GM12874 (cell line): ENCODE measurements around the gene SLC6A3.
A peak's percentile ranks its signal among the peaks of the same experiment; 100 is the strongest.

Experiments
- TF ChIP-seq, protein P1 (sequence below): IDR thresholded peaks from 2 replicates; pipeline ENCODE4 v1.5.1; 2011; ENCODE audit warnings: low read depth, mild to moderate bottlenecking, control low read depth, low read length, moderate library complexity; ENCODE audit not compliant: insufficient read depth

Gene SLC6A3

GRCh38 chr5:1382248-1382700, 63.0 kb downstream of the SLC6A3 start:
- TF ChIP-seq, protein P1, sequence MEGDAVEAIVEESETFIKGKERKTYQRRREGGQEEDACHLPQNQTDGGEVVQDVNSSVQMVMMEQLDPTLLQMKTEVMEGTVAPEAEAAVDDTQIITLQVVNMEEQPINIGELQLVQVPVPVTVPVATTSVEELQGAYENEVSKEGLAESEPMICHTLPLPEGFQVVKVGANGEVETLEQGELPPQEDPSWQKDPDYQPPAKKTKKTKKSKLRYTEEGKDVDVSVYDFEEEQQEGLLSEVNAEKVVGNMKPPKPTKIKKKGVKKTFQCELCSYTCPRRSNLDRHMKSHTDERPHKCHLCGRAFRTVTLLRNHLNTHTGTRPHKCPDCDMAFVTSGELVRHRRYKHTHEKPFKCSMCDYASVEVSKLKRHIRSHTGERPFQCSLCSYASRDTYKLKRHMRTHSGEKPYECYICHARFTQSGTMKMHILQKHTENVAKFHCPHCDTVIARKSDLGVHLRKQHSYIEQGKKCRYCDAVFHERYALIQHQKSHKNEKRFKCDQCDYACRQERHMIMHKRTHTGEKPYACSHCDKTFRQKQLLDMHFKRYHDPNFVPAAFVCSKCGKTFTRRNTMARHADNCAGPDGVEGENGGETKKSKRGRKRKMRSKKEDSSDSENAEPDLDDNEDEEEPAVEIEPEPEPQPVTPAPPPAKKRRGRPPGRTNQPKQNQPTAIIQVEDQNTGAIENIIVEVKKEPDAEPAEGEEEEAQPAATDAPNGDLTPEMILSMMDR, result no peak

DNA sequence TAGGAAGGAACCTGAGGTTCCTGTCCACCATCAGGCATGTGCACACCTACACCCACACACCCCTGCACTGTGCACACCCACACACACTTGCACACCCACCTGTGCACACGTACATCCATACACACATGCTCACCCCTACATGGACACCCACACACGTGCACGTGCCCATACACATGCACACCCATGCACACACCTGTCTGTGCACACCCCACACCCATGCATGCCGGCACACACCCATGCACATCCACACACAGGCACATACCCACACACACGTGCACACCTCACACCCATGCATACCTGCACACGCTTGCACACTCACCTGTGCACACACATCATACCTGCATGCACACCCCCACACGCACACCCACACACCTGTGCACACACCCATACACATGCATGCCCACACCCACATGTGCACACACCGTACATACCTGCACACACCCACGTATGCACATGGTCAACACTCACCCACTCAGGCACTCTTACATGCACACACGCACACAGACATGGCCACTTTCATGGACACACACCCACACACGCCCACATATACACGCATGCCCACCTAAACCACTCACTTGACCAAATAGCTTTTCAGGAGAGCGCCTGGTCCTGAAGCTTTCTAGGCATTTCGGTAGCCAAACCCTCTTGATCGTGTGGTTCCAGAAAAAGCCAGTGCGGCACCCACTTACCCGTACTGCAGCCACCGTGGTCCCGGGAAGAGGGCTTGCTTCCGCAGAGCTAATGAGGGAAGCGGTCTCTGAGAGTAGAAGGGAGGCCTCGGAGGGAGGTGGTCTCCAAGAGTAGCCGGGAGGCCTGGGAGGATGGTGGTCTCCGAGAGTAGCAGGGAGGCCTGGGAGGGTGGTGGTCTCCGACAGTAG, 63.6 kb downstream of the SLC6A3 start:
- TF ChIP-seq, protein P1, result no peak

DNA sequence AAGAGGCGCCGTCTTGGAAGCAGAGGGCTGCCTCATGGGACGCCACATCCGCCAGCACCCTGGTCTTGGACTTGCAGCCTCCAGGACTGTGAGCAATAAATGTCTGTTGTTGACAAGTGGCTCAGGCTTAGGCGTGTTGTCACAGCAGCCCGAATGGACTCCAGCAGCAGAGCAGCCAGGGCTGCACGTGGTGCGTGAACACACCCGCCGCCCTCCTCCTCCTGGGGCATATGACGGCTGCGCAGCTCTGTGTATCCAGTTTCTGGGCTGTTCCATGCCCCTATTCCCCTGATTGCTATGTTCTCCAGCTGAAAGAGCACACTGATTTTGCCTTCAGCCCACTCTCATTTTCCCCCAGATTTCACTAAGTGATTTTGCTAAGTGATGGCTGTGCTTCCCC, 64.3 kb downstream of the SLC6A3 start:
- TF ChIP-seq, protein P1, result no peak

DNA sequence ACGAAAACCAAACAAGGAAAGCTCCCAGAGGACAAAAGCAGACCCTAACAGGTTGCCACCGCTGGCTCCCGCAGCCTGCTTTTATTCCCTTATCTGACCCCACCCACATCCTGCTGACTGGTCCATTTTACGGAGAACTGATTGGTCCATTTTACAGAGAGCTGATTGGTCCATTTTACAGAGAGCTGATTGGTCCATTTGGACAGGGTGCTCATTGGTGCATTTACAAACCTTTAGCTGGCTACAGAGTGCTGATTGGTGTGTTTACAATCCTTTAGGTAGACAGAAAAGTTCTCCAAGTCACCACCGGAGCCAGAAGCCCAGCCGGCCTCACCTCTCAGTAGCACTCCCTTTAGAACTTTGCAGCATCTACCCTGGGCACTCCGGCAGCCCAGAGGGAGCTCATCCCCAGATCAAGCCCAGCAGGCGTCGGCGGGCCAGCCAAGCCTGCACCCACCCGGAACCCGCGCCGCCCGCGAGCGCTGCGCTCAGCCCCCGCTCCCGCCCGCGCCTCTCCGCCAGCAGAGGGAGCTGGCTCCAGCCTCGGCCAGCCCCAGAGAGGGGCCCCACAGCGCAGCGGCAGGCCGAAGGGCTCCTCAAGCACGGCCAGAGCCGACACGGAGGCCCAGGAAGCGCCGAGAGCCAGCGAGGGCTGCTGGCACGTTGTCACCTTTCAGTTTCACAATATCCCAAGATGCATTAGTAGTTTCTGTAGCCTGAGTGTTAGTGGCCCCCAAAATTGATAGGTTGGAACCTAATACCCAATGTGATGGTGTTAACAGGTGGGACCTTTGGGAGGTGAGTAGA, 65.0 kb downstream of the SLC6A3 start:
- TF ChIP-seq, protein P1, result peak; percentile 82

DNA sequence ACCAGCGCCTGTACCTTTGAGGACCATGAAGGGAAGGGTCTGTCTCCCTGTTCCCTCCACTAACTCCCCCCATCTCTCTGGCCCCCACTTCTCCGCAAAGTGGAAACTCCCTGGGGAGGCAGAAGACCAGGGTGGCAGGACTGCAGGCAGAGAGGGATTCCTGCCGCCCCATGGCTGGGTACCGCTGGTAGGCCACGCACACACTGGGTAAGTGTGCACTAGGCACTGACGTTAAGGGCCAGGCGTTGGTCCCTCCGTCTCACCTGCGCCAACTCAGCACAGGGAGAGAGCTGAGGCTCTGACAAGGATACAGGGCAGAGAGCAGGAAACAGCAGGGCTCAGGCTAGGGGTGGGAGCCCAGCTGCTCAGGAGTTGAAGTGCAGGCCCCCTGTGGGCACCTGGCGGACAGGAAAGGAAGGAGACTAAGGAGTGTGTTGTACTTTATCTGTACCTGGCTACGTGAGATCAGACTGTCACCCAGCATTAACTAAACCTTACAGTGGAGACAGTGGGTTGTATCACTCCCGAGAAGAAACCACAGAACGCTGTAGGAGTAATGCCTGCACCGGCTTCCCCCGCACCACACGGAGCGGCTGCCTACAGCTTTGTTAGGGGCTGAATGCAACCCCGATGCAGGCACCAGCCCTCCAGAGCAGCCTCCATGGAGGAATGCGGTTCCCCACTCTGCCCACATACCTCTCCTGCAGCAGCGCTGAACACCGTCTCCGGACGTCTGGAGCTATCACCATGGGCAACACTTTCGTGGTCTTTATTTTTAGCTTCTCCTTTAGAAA, 66.2 kb downstream of the SLC6A3 start:
- TF ChIP-seq, protein P1, result no peak

- TF ChIP-seq, protein P1, result no peak
These were observed 67.1 kb downstream of the SLC6A3 start for GRCh38 chr5:1378096-1378495.

DNA sequence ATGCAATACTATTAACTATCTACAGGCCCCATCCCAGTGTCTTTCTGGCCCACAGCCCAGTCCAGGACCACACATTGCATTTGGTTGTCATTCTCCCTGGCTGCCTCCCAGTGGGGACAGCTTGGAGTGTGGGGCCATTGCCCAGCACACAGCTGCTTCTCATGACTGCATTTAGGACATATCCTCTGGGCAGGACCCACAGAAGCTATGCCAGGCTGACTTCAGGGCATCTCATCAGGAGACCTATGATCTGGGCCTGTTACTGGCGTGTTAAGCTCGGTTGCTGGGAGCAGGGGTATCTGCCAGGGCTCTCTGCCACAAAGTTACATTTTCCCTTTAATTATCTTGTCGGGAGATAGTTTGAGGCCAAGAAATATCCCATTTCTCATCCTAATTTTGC, 68.3 kb downstream of the SLC6A3 start:
- TF ChIP-seq, protein P1, result no peak
